BJ (cell line): Measurements from ENCODE around the gene TBC1D2. TPM values are rescaled to one million over a fixed set of nuclear protein-coding genes. Genes with fewer than 3 reads are reported as not detected.
A peak's percentile ranks its signal among the peaks of the same experiment; 100 is the strongest.

Experiments
- CTCF ChIA-PET: fragments of 350-600 bp; formaldehyde crosslinking; extraction: SDS; loops from one replicate; lab custom pipeline; 2021; ENCODE audit warnings: antibody characterized with exemption, inconsistent platforms; lab: Yijun Ruan, JAX
- POLR2A ChIA-PET: fragments of 300-600 bp; sonication (Branson Sonifier 250); formaldehyde crosslinking; extraction: SDS; loops from one replicate; lab custom pipeline; 2021; ENCODE audit warnings: antibody characterized with exemption; lab: Charles Lee
- DNase-seq: peaks from one replicate; pipeline ENCODE4 v3.0.0-alpha.2; 2011; ENCODE audit warnings: low read depth
- H3K27me3 ChIP-seq: 2 replicates; pipeline ENCODE4 v1.6.0; 2011; ENCODE audit warnings: low read length; ENCODE audit not compliant: control insufficient read depth, insufficient read depth
- H3K36me3 ChIP-seq: 2 replicates; pipeline ENCODE4 v1.5.1; 2011; ENCODE audit warnings: low read length; ENCODE audit not compliant: control insufficient read depth, insufficient read depth
- H3K4me3 ChIP-seq: 2 replicates; pipeline ENCODE4 v1.5.1; 2011; ENCODE audit warnings: low read depth, mild to moderate bottlenecking, control low read depth, low read length
- polyA plus RNA-seq: library from polyadenylated mRNA; depleted of rRNA; stranded (reverse); fragments of >200 nt; gene quantifications from 2 replicates; pipeline ENCODE4 v1.2.3, GENCODE V29; 2011
- TF ChIP-seq, protein P1 (sequence below): IDR thresholded peaks from 2 replicates; pipeline ENCODE4 v1.5.1; 2011; ENCODE audit warnings: low read depth, mild to moderate bottlenecking, control low read depth, inconsistent platforms, low read length, moderate library complexity; ENCODE audit not compliant: insufficient read depth

TBC1D2 gene
- polyA plus RNA-seq, 1 experiment: 70.3 TPM

DNA sequence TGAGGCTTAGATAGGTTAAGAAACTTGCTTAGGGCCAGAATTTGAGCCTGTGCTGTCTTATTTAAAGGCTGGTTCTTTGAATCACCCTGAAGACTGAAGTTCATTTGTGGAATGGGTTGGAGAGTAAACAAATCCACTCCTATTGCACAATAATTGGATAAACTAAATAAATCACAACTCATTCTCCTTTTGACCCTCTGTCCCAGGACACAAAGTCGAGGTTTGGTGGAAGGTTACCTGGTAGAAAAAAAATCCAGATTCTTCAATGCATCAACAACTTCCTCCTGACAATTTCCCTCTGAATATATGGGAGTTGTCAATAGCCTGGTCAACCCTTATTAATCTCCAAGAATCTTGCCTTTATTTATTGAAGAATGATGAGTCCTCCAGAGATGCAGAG, 28.9 kb downstream of the TBC1D2 start:
- Histone ChIP-seq H3K27me3 (no peaks in the 10 kb centered on the region), H3K4me3 (no peak overlapping the region), H3K36me3 (peaks cover 15% of the 10 kb centered on the region)
- TF ChIP-seq, protein P1, sequence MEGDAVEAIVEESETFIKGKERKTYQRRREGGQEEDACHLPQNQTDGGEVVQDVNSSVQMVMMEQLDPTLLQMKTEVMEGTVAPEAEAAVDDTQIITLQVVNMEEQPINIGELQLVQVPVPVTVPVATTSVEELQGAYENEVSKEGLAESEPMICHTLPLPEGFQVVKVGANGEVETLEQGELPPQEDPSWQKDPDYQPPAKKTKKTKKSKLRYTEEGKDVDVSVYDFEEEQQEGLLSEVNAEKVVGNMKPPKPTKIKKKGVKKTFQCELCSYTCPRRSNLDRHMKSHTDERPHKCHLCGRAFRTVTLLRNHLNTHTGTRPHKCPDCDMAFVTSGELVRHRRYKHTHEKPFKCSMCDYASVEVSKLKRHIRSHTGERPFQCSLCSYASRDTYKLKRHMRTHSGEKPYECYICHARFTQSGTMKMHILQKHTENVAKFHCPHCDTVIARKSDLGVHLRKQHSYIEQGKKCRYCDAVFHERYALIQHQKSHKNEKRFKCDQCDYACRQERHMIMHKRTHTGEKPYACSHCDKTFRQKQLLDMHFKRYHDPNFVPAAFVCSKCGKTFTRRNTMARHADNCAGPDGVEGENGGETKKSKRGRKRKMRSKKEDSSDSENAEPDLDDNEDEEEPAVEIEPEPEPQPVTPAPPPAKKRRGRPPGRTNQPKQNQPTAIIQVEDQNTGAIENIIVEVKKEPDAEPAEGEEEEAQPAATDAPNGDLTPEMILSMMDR: no peak
- POLR2A ChIA-PET: no interaction called here
- CTCF ChIA-PET: interaction anchor here (1.0 to 1.9 kb wide), 2 partner anchors 25 to 549 kb away, joined by 3 to 9 read pairs; no protein-coding TSS in a partner anchor
- peak; percentile 26 for DNase-seq

DNA sequence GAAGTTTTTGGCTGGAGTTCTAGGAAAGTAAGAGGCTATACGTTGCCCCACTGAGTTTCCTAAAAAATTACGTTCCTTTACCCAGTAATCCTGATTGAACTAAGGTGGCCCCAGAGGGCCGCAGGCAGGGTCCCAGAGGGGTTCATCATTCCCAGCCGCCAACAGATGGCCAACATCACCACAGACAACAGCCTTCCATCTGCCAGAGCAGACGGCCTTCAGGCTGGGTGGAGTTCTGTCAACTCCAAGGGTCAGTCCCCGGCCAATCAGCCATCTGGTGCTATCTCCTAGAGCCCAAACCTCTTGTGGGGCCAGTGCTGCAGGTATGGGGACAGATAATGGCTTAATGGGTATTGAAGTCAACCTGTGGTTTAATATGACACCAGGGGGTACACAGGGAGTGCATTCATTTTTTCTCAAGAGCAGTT, 30.4 kb downstream of the TBC1D2 start:
- CTCF ChIA-PET: interaction anchor here (1.3 kb wide), 1 partner anchor 9 kb away, joined by 5 read pairs; no protein-coding TSS in a partner anchor

DNA sequence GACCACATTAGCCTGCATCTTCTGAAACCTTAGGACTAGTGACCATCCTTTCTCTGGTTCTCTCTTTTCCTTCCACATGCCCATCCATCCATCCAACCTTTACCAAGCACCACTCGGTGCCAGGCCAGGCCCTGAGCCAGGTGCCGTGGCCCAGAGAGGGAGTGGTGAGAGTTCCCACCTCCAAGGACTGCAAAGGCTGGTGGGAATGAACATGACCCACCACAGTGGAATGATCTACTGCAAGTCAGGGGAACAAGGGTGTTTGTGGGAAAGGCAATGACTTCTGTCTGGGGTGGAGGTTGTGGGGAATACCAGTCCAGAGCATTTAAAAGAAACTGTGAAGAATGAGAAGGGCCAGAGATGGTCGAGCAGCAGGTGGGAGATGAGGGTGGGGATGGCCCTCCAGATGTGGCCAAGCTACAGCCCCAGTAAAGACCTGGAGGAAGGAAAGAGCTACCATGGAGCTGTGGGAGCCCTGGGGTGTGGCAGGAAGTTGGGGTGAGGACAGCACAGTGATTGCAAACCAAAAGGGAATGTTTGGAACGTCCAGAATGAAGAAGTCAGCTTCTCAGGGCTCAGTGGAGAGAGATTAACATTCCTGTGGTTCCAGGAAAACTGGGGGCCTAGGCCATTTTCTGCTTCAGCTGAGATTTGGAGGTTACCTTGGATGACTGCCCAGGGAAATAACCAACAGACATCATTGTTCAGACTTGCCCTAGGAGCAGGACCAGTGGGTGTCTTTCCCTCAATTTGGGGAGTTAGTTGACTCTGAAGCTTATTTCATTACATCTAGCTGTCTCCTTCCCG, 32.4 kb downstream of the TBC1D2 start:
- DNase-seq: peak; percentile 99
- CTCF ChIA-PET: interaction anchor here (0.9 to 4.1 kb wide), 5 partner anchors 12 to 553 kb away, joined by 3 to 26 read pairs (median 4); no protein-coding TSS in a partner anchor
- no peak overlapping the region for H3K4me3 ChIP-seq
- peaks cover 20% of the 10 kb centered on the region for H3K36me3 ChIP-seq
- POLR2A ChIA-PET: interaction anchor here (1.0 kb wide), 1 partner anchor 32 kb away, joined by 4 read pairs; the partner anchor contains the start of gene TBC1D2
- no peaks in the 10 kb centered on the region for H3K27me3 ChIP-seq
- TF ChIP-seq, protein P1: no peak

More for the DNA sequence above, 30.4 kb downstream of the TBC1D2 start:
- no peaks in the 10 kb centered on the region for H3K27me3 ChIP-seq
- DNase-seq: no peak
- TF ChIP-seq, protein P1: no peak
- POLR2A ChIA-PET: no interaction called here
- peaks cover 21% of the 10 kb centered on the region for H3K36me3 ChIP-seq
- no peak overlapping the region for H3K4me3 ChIP-seq

DNA sequence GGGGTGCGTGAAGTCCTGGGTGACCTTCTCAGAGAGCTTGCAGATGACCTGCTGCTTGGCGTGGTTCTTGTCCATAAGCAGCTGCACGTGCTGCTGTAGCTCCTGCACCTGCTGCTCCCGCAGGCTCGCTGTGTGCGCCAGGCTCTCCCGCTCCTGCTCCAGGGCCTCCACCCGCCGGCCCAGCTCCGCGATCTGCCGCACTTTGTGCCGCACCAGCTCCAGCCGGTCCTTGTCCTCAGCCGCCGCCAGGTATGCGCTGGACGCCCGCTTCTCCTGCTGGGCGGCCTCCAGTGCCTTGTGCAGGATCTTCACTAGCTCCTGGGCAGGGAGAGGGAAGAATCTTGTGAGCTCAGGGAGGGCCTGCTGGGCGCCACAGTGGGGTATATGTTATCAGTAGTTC, 34.5 kb downstream of the TBC1D2 start:
- no peaks in the 10 kb centered on the region for H3K27me3 ChIP-seq
- H3K36me3 ChIP-seq: peaks cover 16% of the 10 kb centered on the region
- no peak for DNase-seq
- no peak overlapping the region for H3K4me3 ChIP-seq
- POLR2A ChIA-PET: no interaction called here
- TF ChIP-seq, protein P1: no peak
- CTCF ChIA-PET: interaction anchor here (0.7 to 4.1 kb wide), 4 partner anchors 9 to 43 kb away, joined by 3 to 26 read pairs (median 4); partner anchors contain the start of gene TBC1D2

DNA sequence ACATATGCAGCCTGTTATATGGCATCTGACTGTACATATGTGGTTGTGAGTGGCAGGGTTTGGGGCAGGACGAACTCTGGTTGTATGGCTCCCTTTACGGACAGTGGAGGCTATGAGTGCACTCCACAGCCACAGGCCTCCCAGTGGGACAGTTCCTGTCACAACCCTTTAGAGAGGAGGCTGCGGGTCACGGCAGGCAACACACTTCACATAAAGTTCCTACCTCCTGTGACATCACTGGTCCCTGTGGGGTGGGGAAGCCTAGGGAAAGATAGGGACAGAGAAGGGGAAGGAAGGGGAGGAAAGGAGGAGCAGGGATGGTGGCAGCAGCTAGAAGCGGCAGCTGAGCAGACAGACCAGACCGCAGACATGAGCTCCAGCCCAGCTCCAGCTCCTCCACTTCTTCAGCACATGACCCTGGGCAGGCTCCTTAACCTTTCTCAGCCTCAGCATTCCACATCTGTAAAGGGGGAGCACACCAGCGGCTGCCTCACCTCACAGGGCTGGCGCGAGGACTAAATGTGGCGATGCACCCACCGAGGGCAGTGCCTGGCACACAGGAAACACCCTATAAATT, 35.6 kb downstream of the TBC1D2 start:
- Histone ChIP-seq H3K4me3 (no peak overlapping the region), H3K36me3 (peaks cover 16% of the 10 kb centered on the region), H3K27me3 (no peaks in the 10 kb centered on the region)
- ChIA-PET CTCF (interaction anchor here (1.3 to 4.1 kb wide), 4 partner anchors 8 to 296 kb away, joined by 3 to 26 read pairs (median 4); no protein-coding TSS in a partner anchor), POLR2A (no interaction called here)
- TF ChIP-seq, protein P1: no peak
- no peak for DNase-seq
